ENCODE measurements around the gene PDCD11. TPM values are rescaled to one million over a fixed set of nuclear protein-coding genes. Genes with fewer than 3 reads are reported as not detected.

PDCD11 gene
- total and polyA plus RNA-seq, 2 of the 8 experiments (the other 6 are each of a cell fraction or from before 2014, with no cell fraction given): 18.1 to 79.1 TPM

GRCh38 chr10:103480521-103480920 lies 84.1 kb downstream of the PDCD11 start:
- peaks cover 0 to 12% (median 7%) of the 10 kb centered on the region in 4 experiments; a peak in 5 of 7 replicates for H3K4me1 ChIP-seq (replicated peaks in 1 of 4; ENCODE audit: control insufficient read depth in 3 of 4, insufficient read depth in 4 of 4, low read length in 3 of 4)
- H3K4me2 ChIP-seq (ENCODE audit: insufficient read depth in 1 of 2, low read depth in 2 of 2, low read length in 2 of 2): no peak overlapping the region
- DNase-seq (ENCODE audit: low read depth in 1 of 2, low spot score in 2 of 2) (no peak), FAIRE-seq (no peak)
- H3K56ac ChIP-seq (replicated peaks; ENCODE audit: insufficient read length, low read depth, low read length): no peak overlapping the region
- no peaks in the 10 kb centered on the region for H4K20me1 ChIP-seq (replicated peaks in 1 of 2; ENCODE audit: control insufficient read depth in 1 of 2, insufficient read depth in 2 of 2, low read length in 2 of 2)
- H3K36me3 ChIP-seq (ENCODE audit: control insufficient read depth in 2 of 4, insufficient read depth in 4 of 4, low read length in 3 of 4): no peaks in the 10 kb centered on the region
- no peaks in the 10 kb centered on the region for H3K79me2 ChIP-seq (ENCODE audit: control insufficient read depth in 1 of 2, insufficient read depth in 2 of 2, low read length in 2 of 2)
- H2AFZ ChIP-seq (ENCODE audit: low read length): no peak overlapping the region
- H3K14ac ChIP-seq (ENCODE audit: insufficient read length): no peak overlapping the region
- H3K27ac ChIP-seq (ENCODE audit: low read depth, low read length): no peak overlapping the region
- no peak overlapping the region for H2BK120ac ChIP-seq (replicated peaks; ENCODE audit: low read depth, low read length)
- ChIA-PET POLR2A (ENCODE audit: partially characterized antibody) (interaction anchor here (0.9 kb wide), 1 partner anchor 48 kb away, joined by 3 read pairs; no protein-coding TSS in a partner anchor), CTCF (ENCODE audit: partially characterized antibody) (interaction anchor here (1.0 to 6.3 kb wide), 12 partner anchors 9 to 205 kb away, joined by 3 to 34 read pairs (median 4); partner anchors contain the start of gene CALHM1)
- no peak overlapping the region for H3K9ac ChIP-seq (replicated peaks in 1 of 4; ENCODE audit: extremely low read depth in 1 of 4, low read depth in 3 of 4, low read length in 3 of 4)
- H4K5ac ChIP-seq (ENCODE audit: insufficient read length, low read depth, low read length): no peak overlapping the region
- no peak overlapping the region for H3K23ac ChIP-seq (ENCODE audit: insufficient read length)
- no peaks in the 10 kb centered on the region for H3K9me3 ChIP-seq (ENCODE audit: insufficient read depth in 2 of 2, low read depth in 1 of 2, low read length in 1 of 2)
- no peak overlapping the region for H2BK20ac ChIP-seq (ENCODE audit: low read length)
- no peak overlapping the region for H4K91ac ChIP-seq (replicated peaks; ENCODE audit: insufficient read length, low read length)
- peak overlapping the region; percentile 78; the same call in 1 of the 2 replicates for H4K8ac ChIP-seq (ENCODE audit: extremely low read depth, insufficient read depth, low read length)
- no peak overlapping the region for H3K4ac ChIP-seq (replicated peaks; ENCODE audit: insufficient read length, low read depth, low read length)
- H2BK15ac ChIP-seq (ENCODE audit: low read length): no peak overlapping the region
- WGBS, 2 experiments (ENCODE audit: extremely low coverage in 1 of 2, insufficient coverage in 1 of 2, insufficient read length in 1 of 2, insufficient replicate concordance in 2 of 2, low coverage in 1 of 2, low lambda C conversion rate in 2 of 2, missing lambda C conversion rate in 1 of 2): 87% methylated on average over 5 of the region's 5 CpGs; no CpG with 5 or more reads in 1 of the 2 experiments
- no peak overlapping the region for H2BK5ac ChIP-seq (ENCODE audit: low read depth, low read length)
- no peak overlapping the region for H2BK12ac ChIP-seq (ENCODE audit: low read depth, low read length)
- no peaks in the 10 kb centered on the region for H3K23me2 ChIP-seq (ENCODE audit: low read depth, low read length)
- TF ChIP-seq CBX5 (IDR thresholded peaks at IDR 0.05; ENCODE audit: low read depth, low read length) (no peak), MAX (IDR thresholded peaks at IDR 0.05) (no peak), POLR2AphosphoS5 (IDR thresholded peaks at IDR 0.05; ENCODE audit: low read depth, low read length) (no peak), MAFK (IDR thresholded peaks at IDR 0.05; ENCODE audit: low read depth, low read length) (no peak), ZNF274 (IDR thresholded peaks at IDR 0.05; ENCODE audit: borderline replicate concordance, extremely low read depth, low read length) (no peak), EZH2 (IDR thresholded peaks at IDR 0.05; ENCODE audit: low read depth, low read length, severe bottlenecking) (no peak)
- no peak overlapping the region for H3K4me3 ChIP-seq (ENCODE audit: extremely low read depth in 1 of 4, insufficient read depth in 2 of 4, low read depth in 3 of 4, low read length in 4 of 4)
- no peaks in the 10 kb centered on the region for H3K79me1 ChIP-seq (ENCODE audit: low read depth, low read length)
- H3K18ac ChIP-seq (ENCODE audit: extremely low read depth, low read length): no peak overlapping the region
- H3K27me3 ChIP-seq (replicated peaks in 1 of 4; ENCODE audit: control insufficient read depth in 3 of 4, extremely low read depth in 1 of 4, insufficient read depth in 3 of 4, low read length in 3 of 4): no peaks in the 10 kb centered on the region; a peak in 2 of 7 replicates
- H2AK5ac ChIP-seq (ENCODE audit: low read depth, low read length): no peak overlapping the region
